ENCODE measurements around the gene MOV10L1. TPM values are rescaled to one million over a fixed set of nuclear protein-coding genes. Genes with fewer than 3 reads are reported as not detected.
"Not testable (repeated sequence)": the region's sequence is repeated elsewhere in the genome, so short reads cannot be mapped to it uniquely, and the experiment has no call there.

MOV10L1 gene
- total RNA-seq, 6 experiments from 2014 or later: 0.21 to 0.31 (median 0.24) TPM; not detected in 2

- peak; percentile 36 for TF ChIP-seq POLR2A (IDR thresholded peaks at IDR 0.05)
- no peak for TF ChIP-seq CTCF (IDR thresholded peaks at IDR 0.05)
- peak in 3 of 4 donors; percentile 9 to 25 (median 15) for ATAC-seq
- Histone ChIP-seq H3K36me3 (peaks cover 0 to 16% (median 2%) of the 10 kb centered on the region in 4 donors), H3K4me3 (peak overlapping the region; percentile 78 to 90 (median 82)), H3K4me1 (peaks cover 0 to 55% (median 17%) of the 10 kb centered on the region in 4 donors), H3K27me3 (no peaks in the 10 kb centered on the region), H3K9me3 (no peaks in the 10 kb centered on the region), H3K27ac (peak overlapping the region; percentile 72 to 98 (median 83))
- WGBS (ENCODE audit: insufficient coverage, low coverage, low lambda C conversion rate, missing lambda C conversion rate): 34% methylated on average over 12 of the region's 13 CpGs
- DNase-seq: peak in 1 of 3 donors; percentile 87
- intact Hi-C loops (cut with DNase I): no loop called here
Measured at GRCh38 chr22:50202130-50202666, 112.4 kb downstream of the MOV10L1 start.

- Histone ChIP-seq H3K4me1 (peaks cover 0 to 62% (median 19%) of the 10 kb centered on the region in 4 donors), H3K27me3 (no peaks in the 10 kb centered on the region), H3K36me3 (peaks cover 0 to 18% (median 6%) of the 10 kb centered on the region in 4 donors), H3K9me3 (no peaks in the 10 kb centered on the region), H3K4me3 (peak overlapping the region in 1 of 3 donors; percentile 54), H3K27ac (peak overlapping the region; percentile 92 to 98 (median 95))
- TF ChIP-seq POLR2A (IDR thresholded peaks at IDR 0.05) (no peak), CTCF (IDR thresholded peaks at IDR 0.05) (no peak)
- ATAC-seq (no peak), DNase-seq (no peak)
- WGBS (ENCODE audit: insufficient coverage, low coverage, low lambda C conversion rate, missing lambda C conversion rate): 88% methylated on average over 1 of the region's 1 CpG
- intact Hi-C loops (cut with DNase I): no loop called here
Measured at GRCh38 chr22:50203288-50203687, 113.5 kb downstream of the MOV10L1 start.

- peak overlapping the region; percentile 8 to 54 (median 32) for H3K4me3 ChIP-seq
Measured at GRCh38 chr22:50204571-50204970, 114.8 kb downstream of the MOV10L1 start.

GRCh38 chr22:50204998-50205397 is 115.2 kb downstream of the MOV10L1 start:
- 17% methylated on average over 8 of the region's 9 CpGs for WGBS (ENCODE audit: insufficient coverage, low coverage, low lambda C conversion rate, missing lambda C conversion rate)
- Histone ChIP-seq H3K4me1 (peaks cover 0 to 61% (median 19%) of the 10 kb centered on the region in 4 donors), H3K4me3 (peak overlapping the region; percentile 31 to 54 (median 42)), H3K27ac (peak overlapping the region; percentile 92 to 98 (median 95)), H3K36me3 (peaks cover 0 to 22% (median 9%) of the 10 kb centered on the region in 4 donors)
- ATAC-seq (peak; percentile 34 to 57 (median 48)), DNase-seq (peak; percentile 41 to 88 (median 78))
- not testable (repeated sequence) for H3K27me3 ChIP-seq, H3K9me3 ChIP-seq
- intact Hi-C loops (cut with DNase I): loop anchor here in 1 of 2 donors (5.0 kb wide), 1 partner anchor 53 kb away; no protein-coding TSS in a partner anchor
- TF ChIP-seq POLR2A (IDR thresholded peaks at IDR 0.05): peak; percentile 76

More at GRCh38 chr22:50204571-50204970, 114.8 kb downstream of the MOV10L1 start:
- ATAC-seq: no peak
- no peaks in the 10 kb centered on the region for H3K27me3 ChIP-seq
- no peaks in the 10 kb centered on the region for H3K9me3 ChIP-seq
- 29% methylated on average over 7 of the region's 7 CpGs for WGBS (ENCODE audit: insufficient coverage, low coverage, low lambda C conversion rate, missing lambda C conversion rate)
- H3K4me1 ChIP-seq: peaks cover 0 to 61% (median 19%) of the 10 kb centered on the region in 4 donors
- intact Hi-C loops (cut with DNase I): no loop called here
- peaks cover 0 to 19% (median 7%) of the 10 kb centered on the region in 4 donors for H3K36me3 ChIP-seq
- DNase-seq: no peak
- peak overlapping the region; percentile 92 to 98 (median 95) for H3K27ac ChIP-seq
- TF ChIP-seq POLR2A (IDR thresholded peaks at IDR 0.05): no peak
- no peak for TF ChIP-seq CTCF (IDR thresholded peaks at IDR 0.05)
